Mesangial cell (primary cell): ENCODE measurements around the gene GSC. TPM values are rescaled to one million over a fixed set of nuclear protein-coding genes. Genes with fewer than 3 reads are reported as not detected.

Experiments used
- total RNA-seq: library from RNA; depleted of rRNA; stranded (reverse); fragments of >200 nt; gene quantifications from 2 replicates; pipeline ENCODE4 v1.2.3, GENCODE V29; 2015

The GSC gene
- not detected in 2 replicates for total RNA-seq

DNA sequence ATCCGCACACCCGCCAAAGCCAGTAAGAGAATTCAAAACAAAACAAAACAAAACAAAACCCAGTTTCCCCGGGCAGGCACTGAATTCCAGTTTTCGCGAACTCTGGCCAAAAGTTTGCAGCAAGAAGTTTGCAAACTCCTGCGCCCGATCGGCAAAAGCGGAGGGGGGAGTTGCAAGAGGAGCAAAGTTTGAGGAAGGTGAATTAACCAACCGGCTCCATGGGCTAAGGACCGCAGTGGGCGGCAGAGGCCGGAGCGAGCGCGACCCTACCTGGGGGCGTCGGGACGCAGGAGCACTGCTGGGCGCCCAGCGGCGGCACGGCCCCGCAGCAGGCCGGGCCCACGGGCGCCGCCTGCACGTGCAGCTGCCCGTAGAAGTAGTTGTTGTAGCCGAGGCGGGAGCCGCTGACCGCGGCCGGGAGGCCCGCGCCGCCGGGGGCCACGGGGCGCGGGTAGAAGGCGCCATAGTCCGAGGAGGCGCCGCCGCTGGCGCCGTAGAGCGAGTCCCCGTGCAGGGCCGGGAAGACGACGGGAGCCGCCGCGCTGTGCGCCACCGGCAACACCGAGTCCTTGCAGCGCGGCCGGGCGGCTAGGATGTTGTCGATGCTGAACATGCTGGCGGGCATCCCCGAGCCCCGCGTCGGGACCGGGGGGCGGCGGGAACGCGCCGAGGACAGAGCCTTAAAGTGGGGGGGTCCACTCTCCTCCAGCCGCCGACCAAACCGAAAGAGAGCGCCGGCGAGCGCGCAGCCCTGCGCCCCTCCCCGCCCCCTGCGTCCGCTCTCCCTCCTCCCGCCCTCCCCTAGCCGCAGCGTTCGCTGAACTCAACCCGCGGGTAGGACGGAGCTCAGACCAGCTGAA, at the start of gene GSC:
TSS of gene GSC (minus strand) at position 723 of the 860 bp plus-strand sequence. CDS start at position 625, 98 bp downstream.

Other genes starting within 250 kb of the GSC start
- gene SERPINA4, start 208.7 kb downstream of the GSC start, total RNA-seq = not detected in 2 replicates
- 0.33 and 0.63 TPM in 2 replicates for gene SERPINA5, start 188.7 kb downstream of the GSC start, total RNA-seq
- gene SERPINA3, start 157.7 kb downstream of the GSC start, total RNA-seq = 0.16 and 1.6 TPM in 2 replicates